Hippocampal formation (tissue), 2 donors: Measurements from ENCODE around the gene CFAP43.

ENCODE experiments used
- DNase-seq, 2 donors: peaks; one replicate each; lab custom pipeline; 2025; lab: John Stamatoyannopoulos, UW

CFAP43 gene

GRCh38 chr10:104231784-104232612 is at the start of gene CFAP43:
TSS of gene CFAP43 (minus strand) at chr10:104232364. CDS start at chr10:104232246, 118 bp downstream.
- peak; percentile 91 to 92 for DNase-seq

- DNase-seq: no peak
These were observed 49.5 kb upstream of the CFAP43 start for GRCh38 chr10:104281694-104282093.

- no peak for DNase-seq
These were observed 47.5 kb upstream of the CFAP43 start for GRCh38 chr10:104279550-104280259.

- no peak for DNase-seq
These were observed 45.6 kb upstream of the CFAP43 start for GRCh38 chr10:104277785-104278184.

- DNase-seq: no peak
These were observed 44.0 kb upstream of the CFAP43 start for GRCh38 chr10:104276192-104276591.

GRCh38 chr10:104274762-104275721 is 42.9 kb upstream of the CFAP43 start:
- peak in 1 of 2 donors; percentile 71 for DNase-seq

GRCh38 chr10:104273899-104274575 is 41.9 kb upstream of the CFAP43 start:
- no peak for DNase-seq

GRCh38 chr10:104273286-104273685 is 41.1 kb upstream of the CFAP43 start:
- DNase-seq: no peak

- DNase-seq: peak; percentile 98
These were observed 36.8 kb upstream of the CFAP43 start, which contains the start of gene GSTO2 for GRCh38 chr10:104268713-104269645. TSS of gene GSTO2 (plus strand) at chr10:104269184. CDS start at chr10:104274916, 5,732 bp downstream.

- DNase-seq: no peak
These were observed 36.2 kb upstream of the CFAP43 start for GRCh38 chr10:104268405-104268712.

- no peak for DNase-seq
These were observed 35.7 kb upstream of the CFAP43 start for GRCh38 chr10:104267721-104268404.

- no peak for DNase-seq
These were observed 32.6 kb upstream of the CFAP43 start for GRCh38 chr10:104264783-104265182.

GRCh38 chr10:104262055-104262454 is 29.9 kb upstream of the CFAP43 start:
- DNase-seq: no peak

- no peak for DNase-seq
These were observed 28.6 kb upstream of the CFAP43 start for GRCh38 chr10:104260775-104261115.

- DNase-seq: no peak
These were observed 28.0 kb upstream of the CFAP43 start for GRCh38 chr10:104259999-104260774.

GRCh38 chr10:104259456-104259855 is 27.3 kb upstream of the CFAP43 start:
- no peak for DNase-seq

GRCh38 chr10:104258209-104258608 is 26.0 kb upstream of the CFAP43 start:
- DNase-seq: no peak

- no peak for DNase-seq
These were observed 25.1 kb upstream of the CFAP43 start for GRCh38 chr10:104257235-104257634.

GRCh38 chr10:104256335-104256961 is 24.3 kb upstream of the CFAP43 start:
- no peak for DNase-seq
